Middle frontal gyrus (tissue), 1 donor: ENCODE results near the gene FXYD3.
"Not testable (repeated sequence)": the region's sequence is repeated elsewhere in the genome, so short reads cannot be mapped to it uniquely, and the experiment has no call there.

ENCODE experiments used
- DNase-seq: peaks from one replicate; pipeline ENCODE4 v3.0.0-alpha.2; 2015; ENCODE audit warnings: low spot score; ENCODE audit errors: extremely low spot score

The FXYD3 gene

GRCh38 chr19:35086455-35086854 is 29.2 kb upstream of the FXYD3 start:
- DNase-seq, result no peak

DNA sequence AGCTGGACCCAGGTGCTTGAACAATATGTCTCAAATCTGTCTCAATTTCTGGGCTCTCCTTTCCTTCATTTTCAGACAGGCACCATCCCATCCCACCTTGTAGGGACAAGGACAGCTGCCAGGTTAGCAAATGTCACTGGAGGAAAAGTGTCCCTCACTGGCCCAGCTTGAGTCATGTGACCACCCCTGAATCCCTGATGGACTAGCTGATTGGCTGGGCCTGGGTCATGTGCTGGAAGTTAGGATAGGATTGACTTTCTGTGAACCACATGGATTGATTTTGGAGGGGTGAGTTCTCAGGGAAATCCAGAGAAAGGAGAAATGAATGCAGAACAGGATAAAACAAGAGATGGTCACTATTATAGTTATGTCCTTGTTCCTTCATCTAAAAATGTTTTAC is 28.2 kb upstream of the FXYD3 start:
- no peak for DNase-seq

DNA sequence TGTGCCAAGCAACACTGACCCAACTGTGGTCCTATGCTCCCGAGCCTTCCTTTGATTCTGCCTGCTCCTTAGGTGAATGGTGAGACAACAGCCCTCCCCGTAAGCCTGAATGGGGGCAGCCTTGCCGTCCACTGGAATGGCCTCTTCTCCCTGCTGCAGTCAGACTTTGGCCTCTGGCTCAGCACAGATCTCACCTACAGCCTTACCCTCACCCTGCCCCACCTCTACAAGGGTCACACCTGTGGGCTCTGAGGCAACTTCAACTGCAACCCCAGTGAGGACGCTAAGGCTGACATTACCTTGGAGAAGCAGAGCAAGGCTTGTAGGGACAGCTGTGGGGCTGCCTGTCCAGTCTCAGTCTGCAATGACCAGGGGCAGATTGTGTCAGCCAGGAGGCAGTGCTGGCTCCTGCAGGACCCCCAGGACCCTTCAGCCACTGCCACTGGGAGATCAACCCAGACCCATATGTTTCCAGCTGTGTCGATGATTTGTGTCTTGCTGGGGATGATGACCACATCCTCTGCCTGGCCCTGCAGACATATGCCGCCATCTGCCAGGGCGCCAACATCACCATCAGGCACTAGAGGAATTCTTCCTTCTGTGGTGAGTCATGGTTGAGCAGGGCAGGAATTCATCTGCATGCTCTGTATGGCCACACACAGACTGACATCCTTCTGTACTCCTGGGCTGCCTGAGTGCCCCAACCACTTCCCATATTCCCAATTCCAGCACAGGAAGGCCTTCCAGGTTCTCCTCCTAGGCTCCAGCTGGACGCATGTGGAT is 27.3 kb upstream of the FXYD3 start:
- no peak for DNase-seq

DNA sequence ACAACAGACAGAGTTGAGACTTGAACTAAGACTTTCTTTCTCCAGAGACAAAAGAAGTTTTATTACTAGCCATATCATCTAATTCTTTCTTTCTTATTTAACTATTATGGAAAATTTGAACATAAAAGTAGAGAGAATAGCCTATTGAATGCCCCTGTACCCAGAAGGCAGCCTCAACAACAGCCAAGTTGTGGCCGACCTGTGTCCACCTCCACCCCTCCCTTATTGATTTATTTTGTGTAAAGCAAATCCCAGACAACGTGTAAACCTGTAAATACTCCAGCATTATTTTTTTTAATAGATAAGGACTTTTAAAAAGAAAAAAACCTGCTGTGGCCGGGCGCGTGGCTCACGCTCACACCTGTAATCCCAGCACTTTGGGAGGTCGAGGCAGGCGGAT is 26.1 kb upstream of the FXYD3 start:
- DNase-seq, result no peak

DNA sequence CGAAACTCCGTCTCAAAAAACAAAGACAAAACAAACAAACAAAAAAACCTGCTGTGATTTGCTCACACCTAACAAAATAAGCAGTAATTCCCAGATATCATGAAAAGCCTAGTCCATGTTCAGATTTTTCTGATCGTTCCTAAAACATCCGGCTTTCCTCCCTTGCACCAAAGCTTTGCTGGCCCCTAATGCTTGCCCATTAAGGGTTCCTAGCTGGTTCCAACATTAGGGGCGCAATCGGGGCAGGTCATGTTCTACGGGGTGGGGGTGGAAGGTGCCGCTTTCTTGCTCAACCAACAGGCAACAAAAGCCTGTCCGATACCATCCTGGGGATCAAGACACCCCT is 25.5 kb upstream of the FXYD3 start:
- no peak for DNase-seq

DNA sequence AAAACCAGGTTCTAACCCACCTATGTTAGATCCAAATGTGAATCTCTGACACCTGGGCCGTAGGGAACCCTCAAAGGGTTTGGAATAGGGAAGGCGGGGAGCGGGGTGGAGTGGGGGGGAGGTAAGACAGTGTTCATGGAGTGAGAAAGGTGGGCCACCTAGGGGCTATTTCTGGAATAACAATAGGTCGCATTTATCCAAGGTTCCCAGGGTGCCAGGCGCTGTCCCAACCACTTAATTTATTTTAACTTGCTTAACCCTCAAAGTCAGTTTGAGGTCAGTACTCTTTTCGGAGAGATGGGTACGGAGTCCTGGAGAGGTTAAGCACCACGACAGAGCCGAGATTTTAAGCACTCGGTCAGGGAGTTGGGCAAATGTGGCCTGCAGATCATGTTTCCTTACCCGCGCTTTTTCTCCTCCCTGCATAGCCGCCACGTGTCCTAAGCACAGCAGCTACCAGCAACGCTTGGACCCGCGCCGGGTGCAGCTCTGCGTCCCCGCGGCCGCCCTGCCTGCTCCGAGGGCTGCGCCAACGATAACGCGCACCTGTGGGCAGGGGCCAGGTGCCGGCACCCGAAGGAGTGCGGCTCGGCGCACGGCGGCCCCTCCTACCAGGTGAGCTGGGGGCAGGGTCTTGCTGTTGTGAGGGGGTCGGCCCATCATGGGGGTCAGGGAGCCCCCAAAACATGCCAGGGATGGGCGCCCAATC is 25.0 kb upstream of the FXYD3 start:
- DNase-seq, result peak; percentile 27

- DNase-seq, result no peak
Observed at GRCh38 chr19:35093430-35093829, 22.2 kb upstream of the FXYD3 start.

GRCh38 chr19:35093941-35094647 is 21.5 kb upstream of the FXYD3 start:
- DNase-seq, result no peak

GRCh38 chr19:35094656-35095055 is 21.0 kb upstream of the FXYD3 start:
- DNase-seq, result no peak

GRCh38 chr19:35095667-35096368 is 19.8 kb upstream of the FXYD3 start:
- DNase-seq, result no peak

DNA sequence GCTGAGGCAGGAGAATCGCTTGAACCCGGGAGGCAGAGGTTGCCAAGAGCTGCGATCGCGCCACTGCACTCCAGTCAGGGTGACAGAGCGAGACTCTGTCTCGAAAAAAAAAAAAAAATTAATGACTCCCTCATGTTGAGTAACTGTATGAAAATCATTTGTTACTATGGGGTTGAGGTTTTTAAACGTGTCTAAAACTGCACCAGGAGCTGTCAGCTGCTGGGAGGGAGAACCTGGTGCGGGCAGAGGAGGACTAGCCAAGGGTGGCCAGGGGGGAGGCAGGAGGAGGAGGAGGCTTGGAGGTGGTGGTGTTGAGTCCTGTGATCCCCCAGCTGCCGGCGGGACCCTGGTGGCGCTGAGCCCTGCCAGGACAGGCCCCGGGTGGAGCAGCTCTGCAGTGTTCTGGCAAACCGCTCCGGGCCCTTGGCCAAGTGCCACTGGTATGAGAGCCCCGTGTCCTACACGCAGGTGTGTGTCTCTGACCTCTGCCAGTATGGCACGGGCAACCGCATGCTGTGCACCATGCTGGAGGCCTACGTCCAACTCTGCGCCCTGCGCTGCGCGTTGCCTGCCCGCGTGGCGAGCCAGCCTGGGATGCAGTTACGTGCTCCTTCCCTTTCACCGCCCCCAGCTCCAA is 17.1 kb upstream of the FXYD3 start:
- DNase-seq, result no peak

GRCh38 chr19:35099155-35099896 is 16.3 kb upstream of the FXYD3 start:
- DNase-seq, result no peak

GRCh38 chr19:35099897-35100275 is 15.7 kb upstream of the FXYD3 start:
- DNase-seq, result no peak

- no peak for DNase-seq
Observed at GRCh38 chr19:35100588-35101533, 14.8 kb upstream of the FXYD3 start.

- not testable (repeated sequence) for DNase-seq
Observed at GRCh38 chr19:35101949-35102348, 13.7 kb upstream of the FXYD3 start.

- not testable (repeated sequence) for DNase-seq
Observed at GRCh38 chr19:35103614-35104013, 12.0 kb upstream of the FXYD3 start.

- DNase-seq, result no peak
Observed at GRCh38 chr19:35104361-35104760, 11.3 kb upstream of the FXYD3 start.

DNA sequence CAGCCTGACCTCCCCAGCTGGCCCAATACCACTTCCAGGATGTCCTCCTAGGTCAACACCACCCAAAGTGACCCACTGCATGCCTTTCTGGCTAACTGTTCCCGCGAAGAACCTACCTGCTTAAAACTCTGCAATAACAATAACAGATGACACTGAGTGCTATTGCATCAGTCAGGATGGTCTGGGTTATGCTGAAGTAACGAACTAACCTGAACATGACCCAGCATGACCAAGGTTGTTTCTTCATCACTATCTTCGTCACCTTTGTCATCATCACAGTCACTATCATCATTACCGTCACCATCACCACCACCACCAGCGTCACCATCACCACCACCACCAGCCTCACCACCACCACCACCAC is 10.6 kb upstream of the FXYD3 start:
- no peak for DNase-seq

- no peak for DNase-seq
Observed at GRCh38 chr19:35105411-35106290, 10.0 kb upstream of the FXYD3 start.
